Measurements from ENCODE around the gene PDPK1.

PDPK1 gene

GRCh38 chr16:2515180-2515851 is 22.5 kb upstream of the PDPK1 start:
- DNase-seq (ENCODE audit: low read depth): peak; percentile 63
- H3K4me3 ChIP-seq (ENCODE audit: low read depth, low read length): peak overlapping the region; percentile 78
- TF ChIP-seq MAX (IDR thresholded peaks at IDR 0.05; ENCODE audit: low read depth, low read length): no peak
- no peak for TF ChIP-seq MYC (IDR thresholded peaks at IDR 0.05; ENCODE audit: low read depth, low read length)
- no peak for TF ChIP-seq POLR2A (IDR thresholded peaks at IDR 0.05; ENCODE audit: extremely low read depth, insufficient read length)

- TF ChIP-seq MAX (IDR thresholded peaks at IDR 0.05; ENCODE audit: low read depth, low read length) (no peak), POLR2A (IDR thresholded peaks at IDR 0.05; ENCODE audit: extremely low read depth, insufficient read length) (no peak), MYC (IDR thresholded peaks at IDR 0.05; ENCODE audit: low read depth, low read length) (no peak), CTCF (IDR thresholded peaks at IDR 0.05; ENCODE audit: low read depth, low read length) (no peak)
- peak overlapping the region; percentile 78 for H3K4me3 ChIP-seq (ENCODE audit: low read depth, low read length)
- peak; percentile 91 for DNase-seq (ENCODE audit: low read depth)
Observed at GRCh38 chr16:2516391-2517240, 21.2 kb upstream of the PDPK1 start.

GRCh38 chr16:2517954-2518605 is 19.7 kb upstream of the PDPK1 start:
- DNase-seq (ENCODE audit: low read depth): no peak
- TF ChIP-seq POLR2A (IDR thresholded peaks at IDR 0.05; ENCODE audit: extremely low read depth, insufficient read length) (no peak), MAX (IDR thresholded peaks at IDR 0.05; ENCODE audit: low read depth, low read length) (no peak), CTCF (IDR thresholded peaks at IDR 0.05; ENCODE audit: low read depth, low read length) (no peak), MYC (IDR thresholded peaks at IDR 0.05; ENCODE audit: low read depth, low read length) (no peak)
- H3K4me3 ChIP-seq (ENCODE audit: low read depth, low read length): no peak overlapping the region

- DNase-seq (ENCODE audit: low read depth): no peak
- H3K4me3 ChIP-seq (ENCODE audit: low read depth, low read length): no peak overlapping the region
Observed at GRCh38 chr16:2518823-2519710, 18.8 kb upstream of the PDPK1 start.

GRCh38 chr16:2519711-2520080 is 18.1 kb upstream of the PDPK1 start:
- TF ChIP-seq MAX (IDR thresholded peaks at IDR 0.05; ENCODE audit: low read depth, low read length): no peak
- no peak for TF ChIP-seq MYC (IDR thresholded peaks at IDR 0.05; ENCODE audit: low read depth, low read length)
- no peak for TF ChIP-seq CTCF (IDR thresholded peaks at IDR 0.05; ENCODE audit: low read depth, low read length)
- TF ChIP-seq POLR2A (IDR thresholded peaks at IDR 0.05; ENCODE audit: extremely low read depth, insufficient read length): no peak
- no peak for DNase-seq (ENCODE audit: low read depth)
- H3K4me3 ChIP-seq (ENCODE audit: low read depth, low read length): no peak overlapping the region

More at GRCh38 chr16:2518823-2519710, 18.8 kb upstream of the PDPK1 start:
- TF ChIP-seq MAX (IDR thresholded peaks at IDR 0.05; ENCODE audit: low read depth, low read length) (no peak), CTCF (IDR thresholded peaks at IDR 0.05; ENCODE audit: low read depth, low read length) (no peak), POLR2A (IDR thresholded peaks at IDR 0.05; ENCODE audit: extremely low read depth, insufficient read length) (no peak), MYC (IDR thresholded peaks at IDR 0.05; ENCODE audit: low read depth, low read length) (no peak)

Data from NB4 (cell line).